Measurements from ENCODE around the gene ITGB8.

DNA sequence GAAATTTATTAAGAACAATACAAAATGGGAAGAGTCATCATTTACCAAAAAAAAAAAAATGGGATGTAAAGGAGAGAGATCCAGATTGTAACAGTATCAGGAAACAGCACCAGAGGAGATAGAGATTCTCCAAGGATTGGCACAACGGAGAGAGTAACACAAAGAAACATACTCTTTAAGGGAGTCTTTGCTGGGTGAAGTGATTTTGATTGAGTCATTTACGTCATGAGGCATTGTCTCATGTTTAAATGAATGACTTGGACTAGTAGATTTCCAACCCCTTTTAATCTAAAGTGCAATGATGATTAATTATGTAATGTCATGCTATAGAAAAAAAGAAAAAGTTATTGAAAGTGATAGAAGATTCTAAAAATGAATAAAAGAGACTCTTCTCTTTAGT is 68.8 kb downstream of the ITGB8 start:
- no peak for TF ChIP-seq POLR2A (IDR thresholded peaks at IDR 0.05; ENCODE audit: low read depth, low read length)
- no peak for TF ChIP-seq POLR2AphosphoS5 (IDR thresholded peaks at IDR 0.05; ENCODE audit: low read depth, low read length)
- TF ChIP-seq TAF1 (IDR thresholded peaks at IDR 0.05; ENCODE audit: low read depth, low read length), result no peak
- no peak for TF ChIP-seq POU2F2 (IDR thresholded peaks at IDR 0.05; ENCODE audit: low read depth, low read length)
- TF ChIP-seq SPI1 (IDR thresholded peaks at IDR 0.05; ENCODE audit: low read depth, low read length), result no peak
- TF ChIP-seq PAX5 (IDR thresholded peaks at IDR 0.05; ENCODE audit: insufficient read depth, low read length, severe bottlenecking), result no peak

All from GM12891 (cell line).